ENCODE results near the gene CD53.

DNA sequence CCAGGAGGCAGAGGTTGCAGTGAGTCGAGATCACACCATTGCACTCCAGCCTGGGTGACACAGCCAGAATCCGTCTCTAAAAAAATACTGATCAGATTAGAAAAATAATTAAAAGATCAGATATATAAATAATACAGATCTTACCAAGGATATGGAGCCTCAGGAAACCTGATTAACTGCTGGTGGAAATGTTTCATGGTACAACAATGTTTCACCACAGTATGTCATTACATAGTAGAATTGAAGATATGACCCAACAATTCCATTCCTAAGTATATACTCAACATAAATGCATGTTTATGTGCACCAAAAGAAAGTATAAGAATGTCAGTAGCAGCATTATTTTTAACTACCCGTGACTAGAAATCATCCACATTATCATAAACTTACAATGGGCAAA is 41.7 kb downstream of the CD53 start:
- TF ChIP-seq, protein P1, sequence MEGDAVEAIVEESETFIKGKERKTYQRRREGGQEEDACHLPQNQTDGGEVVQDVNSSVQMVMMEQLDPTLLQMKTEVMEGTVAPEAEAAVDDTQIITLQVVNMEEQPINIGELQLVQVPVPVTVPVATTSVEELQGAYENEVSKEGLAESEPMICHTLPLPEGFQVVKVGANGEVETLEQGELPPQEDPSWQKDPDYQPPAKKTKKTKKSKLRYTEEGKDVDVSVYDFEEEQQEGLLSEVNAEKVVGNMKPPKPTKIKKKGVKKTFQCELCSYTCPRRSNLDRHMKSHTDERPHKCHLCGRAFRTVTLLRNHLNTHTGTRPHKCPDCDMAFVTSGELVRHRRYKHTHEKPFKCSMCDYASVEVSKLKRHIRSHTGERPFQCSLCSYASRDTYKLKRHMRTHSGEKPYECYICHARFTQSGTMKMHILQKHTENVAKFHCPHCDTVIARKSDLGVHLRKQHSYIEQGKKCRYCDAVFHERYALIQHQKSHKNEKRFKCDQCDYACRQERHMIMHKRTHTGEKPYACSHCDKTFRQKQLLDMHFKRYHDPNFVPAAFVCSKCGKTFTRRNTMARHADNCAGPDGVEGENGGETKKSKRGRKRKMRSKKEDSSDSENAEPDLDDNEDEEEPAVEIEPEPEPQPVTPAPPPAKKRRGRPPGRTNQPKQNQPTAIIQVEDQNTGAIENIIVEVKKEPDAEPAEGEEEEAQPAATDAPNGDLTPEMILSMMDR (IDR thresholded peaks at IDR 0.05), result no peak
- no peak for TF ChIP-seq EP300 (IDR thresholded peaks at IDR 0.05)
- no peak for TF ChIP-seq POLR2A (IDR thresholded peaks at IDR 0.05)

Data from tibial nerve (tissue), 4 donors.